Renal cortical epithelial cell (primary cell): ENCODE data around the gene TOM1. TPM values are rescaled to one million over a fixed set of nuclear protein-coding genes. Genes with fewer than 3 reads are reported as not detected.
A peak's percentile ranks its signal among the peaks of the same experiment; 100 is the strongest.

Experiments
- DNase-seq: peaks from one replicate; pipeline ENCODE4 v3.0.0-alpha.2; 2011; ENCODE audit warnings: low read depth
- total RNA-seq: library from RNA; depleted of rRNA; stranded (reverse); fragments of >200 nt; gene quantifications from 2 replicates; pipeline ENCODE4 v1.2.3, GENCODE V29; 2014

Gene TOM1
- total RNA-seq, 1 donor from 2014 or later = 23.6 TPM

DNA sequence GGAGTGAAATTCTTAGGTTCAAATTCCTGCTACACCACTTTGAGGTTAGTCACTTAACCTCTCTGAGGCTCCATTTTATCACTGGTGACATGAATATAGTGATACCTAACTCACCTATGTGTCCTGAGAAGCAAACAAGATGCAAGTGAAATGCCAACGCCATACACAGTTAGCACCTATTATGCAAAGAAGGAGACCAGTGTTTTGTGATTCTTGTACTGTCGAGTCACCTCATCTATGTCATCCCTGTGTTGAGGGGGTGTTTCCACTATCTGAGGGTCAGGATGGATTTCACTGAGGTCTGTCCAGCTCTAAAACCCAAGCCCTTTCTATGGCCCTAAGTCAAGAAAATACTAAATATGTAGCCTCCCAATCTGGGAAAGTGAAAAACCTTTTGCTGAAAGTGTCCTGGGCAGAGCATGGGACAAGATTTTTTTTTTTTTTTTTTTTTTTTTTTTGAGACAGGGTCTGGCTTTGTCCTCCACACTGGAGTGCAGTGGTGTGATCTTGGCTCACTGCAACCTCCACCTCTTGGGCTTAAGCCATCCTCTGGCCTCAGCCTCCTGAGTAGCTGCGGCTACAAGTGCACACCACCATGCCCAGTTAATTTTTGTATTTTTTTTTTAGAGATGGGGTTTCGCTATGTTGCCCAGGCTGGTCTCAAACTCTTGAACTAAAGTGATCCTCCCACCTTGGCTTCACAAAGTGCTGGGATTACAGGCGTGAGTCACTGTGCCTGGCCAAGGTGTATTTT lies 95.3 kb downstream of the TOM1 start:
- DNase-seq = no peak

DNA sequence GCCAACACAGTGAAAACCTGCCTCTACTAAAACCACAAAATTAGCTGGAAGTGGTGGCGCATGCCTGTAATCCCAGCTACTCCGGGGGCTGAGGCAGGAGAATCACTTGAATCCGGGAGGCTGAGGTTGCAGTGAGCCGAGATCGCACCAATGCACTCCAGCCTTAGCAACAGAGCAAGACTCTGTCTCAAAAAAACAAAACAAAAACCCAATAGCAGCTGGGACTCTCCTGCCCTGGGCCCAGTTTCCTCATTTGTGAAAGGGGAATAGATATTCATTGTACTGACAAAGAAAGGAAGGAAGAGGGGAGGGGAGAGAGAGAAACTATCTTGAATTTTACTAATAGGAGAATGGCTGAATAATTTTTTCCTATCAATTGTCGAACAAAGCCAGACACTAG lies 96.9 kb downstream of the TOM1 start:
- DNase-seq = peak; percentile 47

DNA sequence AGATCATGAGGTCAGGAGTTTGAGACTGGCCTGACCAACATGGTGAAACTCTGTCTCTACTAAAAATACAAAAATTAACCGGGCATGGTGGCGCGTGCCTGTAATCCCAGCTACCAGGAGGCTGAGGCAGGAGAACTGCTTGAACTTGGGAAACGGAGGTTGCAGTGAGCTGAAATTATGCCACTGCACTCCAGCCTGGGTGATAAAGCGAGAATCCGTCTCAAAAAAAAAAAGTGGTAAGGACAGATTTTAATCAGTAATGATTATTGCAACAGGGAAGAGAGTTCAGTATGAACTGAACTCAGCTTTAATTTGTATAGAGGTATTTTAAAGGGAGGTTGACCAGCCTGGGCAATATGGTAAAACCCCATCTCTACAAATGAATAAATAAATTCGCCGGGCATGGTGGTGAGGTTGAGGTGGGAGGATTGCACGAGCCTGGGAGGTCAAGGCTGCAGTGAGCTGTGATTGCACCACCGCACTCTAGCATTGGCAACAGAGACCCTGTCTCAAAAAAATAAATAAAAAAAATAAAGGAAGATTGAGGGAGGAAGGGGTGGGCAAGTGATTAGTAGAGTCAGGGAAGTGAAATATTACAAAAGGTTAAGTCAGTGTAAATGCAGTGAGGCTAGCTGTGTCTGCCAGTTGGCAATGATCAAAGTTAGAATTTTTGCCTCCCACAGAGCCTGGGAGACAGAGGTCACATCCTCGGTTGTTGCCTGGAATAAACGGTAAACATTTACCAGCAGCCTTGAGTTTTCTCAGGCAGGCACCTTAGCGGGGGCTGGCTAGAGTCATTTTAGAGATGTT lies 97.6 kb downstream of the TOM1 start:
- DNase-seq = peak; percentile 97

Other genes with a start within 250 kb of the TOM1 start
- not detected in 2 replicates for gene ISX, start 233.7 kb upstream of the TOM1 start, total RNA-seq
- gene HMGXB4, start 42.4 kb upstream of the TOM1 start, total RNA-seq = 14.8 and 19.5 TPM in 2 replicates
- 46.6 and 97.1 TPM in 2 replicates for gene HMOX1, start 81.2 kb downstream of the TOM1 start, total RNA-seq
- 11.4 and 43.6 TPM in 2 replicates for gene MCM5, start 100.2 kb downstream of the TOM1 start, total RNA-seq
- gene RASD2, start 240.9 kb downstream of the TOM1 start, total RNA-seq = 0.35 and 3.0 TPM in 2 replicates